HepG2 (cell line): Measurements from ENCODE around the gene SLC25A47. TPM values are rescaled to one million over a fixed set of nuclear protein-coding genes. Genes with fewer than 3 reads are reported as not detected.

Experiments used
- FOSL1 ChIP-seq: sonication (generic); formaldehyde crosslinking; IDR thresholded peaks from 2 replicates; pipeline ENCODE4 v1.9.0; 2021; ENCODE audit warnings: missing genetic modification reagents, borderline replicate concordance
- GATAD1 ChIP-seq: IDR thresholded peaks from 2 replicates; pipeline ENCODE4 v1.6.1; 2016; ENCODE audit warnings: missing genetic modification reagents, missing compliant biosample characterization
- GPN1 ChIP-seq: sonication (generic); formaldehyde crosslinking; IDR thresholded peaks from 2 replicates; pipeline ENCODE4 v1.5.1; 2020; ENCODE audit warnings: missing genetic modification reagents, borderline replicate concordance
- HNF4G ChIP-seq, 2 experiments: sonication (generic) in 1 of 2; formaldehyde crosslinking in 1 of 2; IDR thresholded peaks; 2 replicates each; pipeline versions ENCODE4 v1.4.0 to v1.6.1; 2011 to 2020; ENCODE audit warnings: borderline replicate concordance in 2 of 2, low read depth in 2 of 2, mild to moderate bottlenecking in 2 of 2, low read length in 1 of 2, missing genetic modification reagents in 1 of 2, moderate library complexity in 1 of 2
- HOXA3 ChIP-seq: sonication (generic); formaldehyde crosslinking; IDR thresholded peaks from 2 replicates; pipeline ENCODE4 v1.5.0; 2020; ENCODE audit warnings: missing genetic modification reagents
- HOXA9 ChIP-seq: sonication (generic); formaldehyde crosslinking; IDR thresholded peaks from 2 replicates; pipeline ENCODE4 v1.8.1; 2022; ENCODE audit warnings: missing genetic modification reagents, mild to moderate bottlenecking, moderate library complexity, borderline replicate concordance
- MTA1 ChIP-seq: sonication (generic); formaldehyde crosslinking; IDR thresholded peaks from 2 replicates; pipeline ENCODE4 v1.4.0; 2020; ENCODE audit warnings: missing genetic modification reagents, mild to moderate bottlenecking, borderline replicate concordance
- NFRKB ChIP-seq: fragments of 450-650 bp; IDR thresholded peaks from 2 replicates; pipeline ENCODE4 v1.6.1; 2017
- NR1H2 ChIP-seq: sonication (generic); formaldehyde crosslinking; IDR thresholded peaks from 2 replicates; pipeline ENCODE4 v1.8.1; 2022; ENCODE audit warnings: low read depth, missing genetic modification reagents, borderline replicate concordance
- RAD51 ChIP-seq: fragments of 450-650 bp; IDR thresholded peaks from 2 replicates; pipeline ENCODE4 v1.6.1; 2016; ENCODE audit warnings: borderline replicate concordance
- RBM39 ChIP-seq: fragments of 200-400 bp; formaldehyde crosslinking; IDR thresholded peaks from one replicate; pipeline ENCODE4 v1.6.1; 2018; ENCODE audit warnings: antibody characterized with exemption, mild to moderate bottlenecking, low read depth, low read length; ENCODE audit not compliant: poor library complexity, severe bottlenecking
- RNF2 ChIP-seq: fragments of 450-650 bp; conservative IDR thresholded peaks from 2 replicates; pipeline ENCODE4 v1.6.1; 2016; ENCODE audit warnings: low read depth
- SCMH1 ChIP-seq: sonication (generic); formaldehyde crosslinking; IDR thresholded peaks from 2 replicates; pipeline ENCODE4 v1.9.0; 2021; ENCODE audit warnings: missing genetic modification reagents, mild to moderate bottlenecking, borderline replicate concordance
- TEAD2 ChIP-seq: sonication (generic); formaldehyde crosslinking; IDR thresholded peaks from 2 replicates; pipeline ENCODE4 v1.9.0; 2021; ENCODE audit warnings: missing genetic modification reagents
- ZKSCAN5 ChIP-seq: sonication (generic); formaldehyde crosslinking; IDR thresholded peaks from 2 replicates; pipeline ENCODE4 v1.5.1; 2020; ENCODE audit warnings: mild to moderate bottlenecking, missing genetic modification reagents
- ZNF335 ChIP-seq: sonication (generic); formaldehyde crosslinking; IDR thresholded peaks from 2 replicates; pipeline ENCODE4 v1.4.0; 2020; ENCODE audit warnings: missing genetic modification reagents
- ZNF446 ChIP-seq: sonication (generic); formaldehyde crosslinking; IDR thresholded peaks from 2 replicates; pipeline ENCODE4 v1.5.0; 2020; ENCODE audit warnings: mild to moderate bottlenecking, missing genetic modification reagents
- ZNF496 ChIP-seq: sonication (generic); formaldehyde crosslinking; IDR thresholded peaks from 2 replicates; pipeline ENCODE4 v1.8.1; 2023; ENCODE audit warnings: mild to moderate bottlenecking, moderate library complexity, missing genetic modification reagents; ENCODE audit not compliant: insufficient replicate concordance
- ZNF530 ChIP-seq: sonication (generic); formaldehyde crosslinking; IDR thresholded peaks from 2 replicates; pipeline ENCODE4 v1.5.0; 2020; ENCODE audit warnings: low read depth, mild to moderate bottlenecking, missing genetic modification reagents
- ZNF550 ChIP-seq: sonication (generic); formaldehyde crosslinking; IDR thresholded peaks from 2 replicates; pipeline ENCODE4 v1.4.0; 2020; ENCODE audit warnings: mild to moderate bottlenecking, missing genetic modification reagents, borderline replicate concordance
- ZNF562 ChIP-seq: sonication (generic); formaldehyde crosslinking; IDR thresholded peaks from 2 replicates; pipeline ENCODE4 v1.8.0; 2022; ENCODE audit warnings: missing genetic modification reagents, borderline replicate concordance
- ZNF768 ChIP-seq: sonication (generic); formaldehyde crosslinking; IDR thresholded peaks from 2 replicates; pipeline ENCODE4 v1.4.0; 2020; ENCODE audit warnings: missing genetic modification reagents
- polyA plus RNA-seq, 8 experiments: library from polyadenylated mRNA; depleted of rRNA in 3 of 8; stranded (reverse) in 7 of 8; unstranded in 1 of 8; fragments of >200 nt; fragmentation: Illumina TruSeq in 4 of 8; extraction: Trizol in 4 of 8; gene quantifications; 2 replicates each; pipeline versions ENCODE4 v1.2.1 to v1.2.3, GENCODE V29; 2011 to 2016; ENCODE audit warnings: low read depth in 4 of 8, missing spikeins in 1 of 8, mixed read lengths in 1 of 8; ENCODE audit not compliant: insufficient read depth in 1 of 8
- total RNA-seq, 5 experiments: library from RNA; depleted of rRNA; stranded (reverse); fragments of >200 nt; fragmentation: Illumina TruSeq; extraction: Trizol; gene quantifications; 2 replicates each; pipeline ENCODE4 v1.2.3, GENCODE V29; 2016; ENCODE audit warnings: low read depth in 1 of 5
- TF ChIP-seq, protein P1 (sequence below): sonication (generic); formaldehyde crosslinking; IDR thresholded peaks from 2 replicates; pipeline ENCODE4 v1.8.1; 2022; ENCODE audit warnings: mild to moderate bottlenecking, missing genetic modification reagents
- TF ChIP-seq, protein P2 (sequence below): sonication (generic); formaldehyde crosslinking; IDR thresholded peaks from 2 replicates; pipeline ENCODE4 v1.5.1; 2020; ENCODE audit warnings: mild to moderate bottlenecking, moderate library complexity, missing genetic modification reagents
- TF ChIP-seq, protein P3 (sequence below): sonication (generic); formaldehyde crosslinking; IDR thresholded peaks from 2 replicates; pipeline ENCODE4 v1.4.0; 2020; ENCODE audit warnings: missing genetic modification reagents
- TF ChIP-seq, protein P4 (sequence below): IDR thresholded peaks from 2 replicates; pipeline ENCODE4 v1.6.1; 2016

Gene SLC25A47
- total and polyA plus RNA-seq, 2 of the 13 experiments (the other 11 are each of a cell fraction or from before 2014, with no cell fraction given): 1.0 to 1.7 TPM

DNA sequence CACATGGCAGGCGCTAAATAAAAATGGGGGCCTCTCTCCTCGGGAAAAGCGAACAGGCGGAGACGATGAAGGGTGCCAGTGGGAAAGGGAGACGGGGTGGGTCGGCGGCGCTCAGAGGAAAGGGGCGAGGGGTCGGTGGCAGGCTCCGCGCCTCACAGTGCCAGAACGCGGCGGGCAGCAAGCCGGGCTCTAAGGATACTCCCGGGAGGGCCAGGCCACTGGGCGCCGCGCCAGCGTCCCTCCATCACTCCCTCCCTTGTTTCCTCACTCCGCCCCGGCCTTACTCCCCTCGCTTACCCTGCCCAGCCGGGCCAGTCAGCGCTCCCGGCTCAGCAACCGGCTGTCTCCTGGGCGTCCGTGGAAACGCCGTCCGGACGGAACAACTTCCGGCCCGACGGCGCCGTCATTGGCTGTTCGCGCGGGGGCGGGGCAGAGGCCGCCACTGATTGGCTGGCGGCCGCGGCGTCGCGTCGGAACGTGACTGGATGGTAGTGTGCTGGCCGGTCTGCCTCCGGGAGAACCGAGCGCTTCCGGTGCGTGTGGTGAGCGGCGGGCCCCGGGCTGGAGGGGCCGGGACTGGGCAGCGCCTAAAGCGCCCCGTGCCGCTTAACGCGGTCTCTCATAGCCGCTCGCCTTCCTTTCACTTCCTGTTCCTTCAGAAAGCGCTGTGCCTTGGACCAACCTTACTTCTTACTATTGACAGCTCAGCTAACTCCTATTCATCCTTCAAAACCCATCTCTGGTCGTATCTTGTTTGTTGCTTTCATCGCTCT, 53.0 kb downstream of the SLC25A47 start, which contains the start of gene WDR25 (continued):
- TF ChIP-seq, protein P1, sequence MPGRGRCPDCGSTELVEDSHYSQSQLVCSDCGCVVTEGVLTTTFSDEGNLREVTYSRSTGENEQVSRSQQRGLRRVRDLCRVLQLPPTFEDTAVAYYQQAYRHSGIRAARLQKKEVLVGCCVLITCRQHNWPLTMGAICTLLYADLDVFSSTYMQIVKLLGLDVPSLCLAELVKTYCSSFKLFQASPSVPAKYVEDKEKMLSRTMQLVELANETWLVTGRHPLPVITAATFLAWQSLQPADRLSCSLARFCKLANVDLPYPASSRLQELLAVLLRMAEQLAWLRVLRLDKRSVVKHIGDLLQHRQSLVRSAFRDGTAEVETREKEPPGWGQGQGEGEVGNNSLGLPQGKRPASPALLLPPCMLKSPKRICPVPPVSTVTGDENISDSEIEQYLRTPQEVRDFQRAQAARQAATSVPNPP: no peak
- TF ChIP-seq, protein P2, sequence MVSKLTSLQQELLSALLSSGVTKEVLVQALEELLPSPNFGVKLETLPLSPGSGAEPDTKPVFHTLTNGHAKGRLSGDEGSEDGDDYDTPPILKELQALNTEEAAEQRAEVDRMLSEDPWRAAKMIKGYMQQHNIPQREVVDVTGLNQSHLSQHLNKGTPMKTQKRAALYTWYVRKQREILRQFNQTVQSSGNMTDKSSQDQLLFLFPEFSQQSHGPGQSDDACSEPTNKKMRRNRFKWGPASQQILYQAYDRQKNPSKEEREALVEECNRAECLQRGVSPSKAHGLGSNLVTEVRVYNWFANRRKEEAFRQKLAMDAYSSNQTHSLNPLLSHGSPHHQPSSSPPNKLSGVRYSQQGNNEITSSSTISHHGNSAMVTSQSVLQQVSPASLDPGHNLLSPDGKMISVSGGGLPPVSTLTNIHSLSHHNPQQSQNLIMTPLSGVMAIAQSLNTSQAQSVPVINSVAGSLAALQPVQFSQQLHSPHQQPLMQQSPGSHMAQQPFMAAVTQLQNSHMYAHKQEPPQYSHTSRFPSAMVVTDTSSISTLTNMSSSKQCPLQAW (CRISPR knock-in tag): peak; percentile 80; the same call in 1 of the 2 replicates
- TF ChIP-seq ZNF335 (peak; percentile 56; the same call in 1 of the 2 replicates), HOXA3 (CRISPR knock-in tag) (peak; percentile 92), MTA1 (CRISPR knock-in tag) (no peak), GPN1 (CRISPR knock-in tag) (no peak; the same call in 1 of the 2 replicates), ZNF768 (CRISPR knock-in tag) (peak; percentile 69; the same call in 1 of the 2 replicates), HNF4G (IDR thresholded peaks at IDR 0.05; ENCODE audit: borderline replicate concordance, low read depth, low read length) (0 out of 2 replicates have a peak, but pooled peaks have one; percentile 7), HNF4G (CRISPR knock-in tag; IDR thresholded peaks at IDR 0.05; ENCODE audit: borderline replicate concordance, low read depth) (peak; percentile 33; the same call in 1 of the 2 replicates), ZNF446 (CRISPR knock-in tag) (no peak), RNF2 (no peak), HOXA9 (CRISPR knock-in tag) (no peak), ZNF496 (CRISPR knock-in tag) (no peak), GATAD1 (peak; percentile 98), NFRKB (no peak), RAD51 (no peak), ZNF550 (CRISPR knock-in tag) (no peak), RBM39 (peak; percentile 58), ZKSCAN5 (no peak), SCMH1 (no peak), NR1H2 (CRISPR knock-in tag) (no peak), ZNF530 (CRISPR knock-in tag) (no peak), FOSL1 (CRISPR knock-in tag) (no peak), TEAD2 (CRISPR knock-in tag) (no peak), ZNF562 (CRISPR knock-in tag) (no peak)
- TF ChIP-seq, protein P3, sequence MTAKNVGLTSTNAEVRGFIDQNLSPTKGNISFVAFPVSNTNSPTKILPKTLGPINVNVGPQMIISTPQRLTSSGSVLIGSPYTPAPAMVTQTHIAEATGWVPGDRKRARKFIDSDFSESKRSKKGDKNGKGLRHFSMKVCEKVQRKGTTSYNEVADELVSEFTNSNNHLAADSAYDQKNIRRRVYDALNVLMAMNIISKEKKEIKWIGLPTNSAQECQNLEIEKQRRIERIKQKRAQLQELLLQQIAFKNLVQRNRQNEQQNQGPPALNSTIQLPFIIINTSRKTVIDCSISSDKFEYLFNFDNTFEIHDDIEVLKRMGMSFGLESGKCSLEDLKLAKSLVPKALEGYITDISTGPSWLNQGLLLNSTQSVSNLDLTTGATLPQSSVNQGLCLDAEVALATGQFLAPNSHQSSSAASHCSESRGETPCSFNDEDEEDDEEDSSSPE (CRISPR knock-in tag): peak; percentile 76; the same call in 1 of the 2 replicates
- TF ChIP-seq, protein P4, sequence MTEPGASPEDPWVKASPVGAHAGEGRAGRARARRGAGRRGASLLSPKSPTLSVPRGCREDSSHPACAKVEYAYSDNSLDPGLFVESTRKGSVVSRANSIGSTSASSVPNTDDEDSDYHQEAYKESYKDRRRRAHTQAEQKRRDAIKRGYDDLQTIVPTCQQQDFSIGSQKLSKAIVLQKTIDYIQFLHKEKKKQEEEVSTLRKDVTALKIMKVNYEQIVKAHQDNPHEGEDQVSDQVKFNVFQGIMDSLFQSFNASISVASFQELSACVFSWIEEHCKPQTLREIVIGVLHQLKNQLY (CRISPR knock-in tag): peak; percentile 64; the same call in 1 of the 2 replicates
